GM19438 (cell line): ENCODE data around the gene SHISA7.

Experiments used
- ATAC-seq: cut with Tn5 transposase; IDR thresholded peaks from one replicate; pipeline ENCODE4 v1.9.1; 2021; ENCODE audit warnings: low read depth; ENCODE audit not compliant: unreplicated experiment

Gene SHISA7

GRCh38 chr19:55464039-55464661, 21.1 kb upstream of the SHISA7 start:
- no peak for ATAC-seq

GRCh38 chr19:55463583-55464031, 20.5 kb upstream of the SHISA7 start:
- ATAC-seq, result no peak

- no peak for ATAC-seq
Observed at GRCh38 chr19:55462722-55463121, 19.6 kb upstream of the SHISA7 start.

GRCh38 chr19:55461974-55462626, 19.0 kb upstream of the SHISA7 start:
- ATAC-seq, result no peak

- ATAC-seq, result peak; percentile 96
Observed at GRCh38 chr19:55461259-55461973, 18.3 kb upstream of the SHISA7 start, which contains the start of gene ISOC2. Gene ISOC2 (minus strand): TSS chr19:55461642. CDS start chr19:55456486, 5,156 bp downstream.

GRCh38 chr19:55460670-55461258, 17.7 kb upstream of the SHISA7 start:
- ATAC-seq, result no peak

GRCh38 chr19:55459950-55460657, 17.0 kb upstream of the SHISA7 start:
- ATAC-seq, result no peak

GRCh38 chr19:55459551-55459949, 16.4 kb upstream of the SHISA7 start:
- no peak for ATAC-seq

- ATAC-seq, result no peak
Observed at GRCh38 chr19:55457683-55458457, 14.8 kb upstream of the SHISA7 start.

GRCh38 chr19:55456347-55456746, 13.2 kb upstream of the SHISA7 start:
- no peak for ATAC-seq

- no peak for ATAC-seq
Observed at GRCh38 chr19:55455576-55456235, 12.6 kb upstream of the SHISA7 start.

- ATAC-seq, result no peak
Observed at GRCh38 chr19:55454787-55455243, 11.7 kb upstream of the SHISA7 start.

GRCh38 chr19:55453511-55454260, 10.6 kb upstream of the SHISA7 start:
- no peak for ATAC-seq

- ATAC-seq, result no peak
Observed at GRCh38 chr19:55452749-55453346, 9.7 kb upstream of the SHISA7 start.

- ATAC-seq, result no peak
Observed at GRCh38 chr19:55451965-55452748, 9.1 kb upstream of the SHISA7 start.

GRCh38 chr19:55451163-55451964, 8.3 kb upstream of the SHISA7 start:
- no peak for ATAC-seq

- no peak for ATAC-seq
Observed at GRCh38 chr19:55449469-55449868, 6.4 kb upstream of the SHISA7 start.
